Gastroesophageal sphincter (tissue), 3 donors: ENCODE data around the gene TBATA.

Experiments
- CTCF ChIP-seq, 4 experiments: fragments of 200-600 bp in 2 of 4; fragments of 450-650 bp in 2 of 4; sonication (generic) in 1 of 4; IDR thresholded peaks; one replicate each; pipeline ENCODE4 v1.5.1; 2017 to 2019; ENCODE audit warnings: antibody characterized with exemption in 4 of 4, mild to moderate bottlenecking in 2 of 4, moderate library complexity in 2 of 4
- EP300 ChIP-seq: sonication (generic); formaldehyde crosslinking; IDR thresholded peaks from one replicate; pipeline ENCODE4 v1.6.1; 2017; ENCODE audit warnings: antibody characterized with exemption, mild to moderate bottlenecking
- POLR2A ChIP-seq, 2 donors: fragments of 450-650 bp; IDR thresholded peaks; one replicate each; pipeline ENCODE4 v1.6.1; 2017; ENCODE audit warnings: antibody characterized with exemption in 2 of 2, mild to moderate bottlenecking in 2 of 2, moderate library complexity in 1 of 2
- POLR2AphosphoS5 ChIP-seq: sonication (generic); formaldehyde crosslinking; IDR thresholded peaks from one replicate; pipeline ENCODE4 v1.6.1; 2017; ENCODE audit warnings: antibody characterized with exemption

GRCh38 chr10:70729763-70730357 lies 55.3 kb downstream of the TBATA start:
- TF ChIP-seq POLR2A (IDR thresholded peaks at IDR 0.05) (no peak), CTCF (IDR thresholded peaks at IDR 0.05) (no peak), EP300 (no peak), POLR2AphosphoS5 (no peak)
